NCI-H2196 treated with DMSO at 0.1 percent for 48 hours (cell line): ENCODE data around the gene KANSL1.

Experiments
- DNase-seq: peaks from one replicate; lab custom pipeline; 2025; ENCODE audit not compliant: unreplicated experiment; lab: John Stamatoyannopoulos, UW

KANSL1 gene

GRCh38 chr17:46141645-46142044 is 51.6 kb downstream of the KANSL1 start:
- DNase-seq = no peak

GRCh38 chr17:46140645-46141197 is 52.5 kb downstream of the KANSL1 start:
- no peak for DNase-seq

- no peak for DNase-seq
Observed at GRCh38 chr17:46139432-46140210, 53.6 kb downstream of the KANSL1 start.

- no peak for DNase-seq
Observed at GRCh38 chr17:46138473-46138872, 54.8 kb downstream of the KANSL1 start.

DNA sequence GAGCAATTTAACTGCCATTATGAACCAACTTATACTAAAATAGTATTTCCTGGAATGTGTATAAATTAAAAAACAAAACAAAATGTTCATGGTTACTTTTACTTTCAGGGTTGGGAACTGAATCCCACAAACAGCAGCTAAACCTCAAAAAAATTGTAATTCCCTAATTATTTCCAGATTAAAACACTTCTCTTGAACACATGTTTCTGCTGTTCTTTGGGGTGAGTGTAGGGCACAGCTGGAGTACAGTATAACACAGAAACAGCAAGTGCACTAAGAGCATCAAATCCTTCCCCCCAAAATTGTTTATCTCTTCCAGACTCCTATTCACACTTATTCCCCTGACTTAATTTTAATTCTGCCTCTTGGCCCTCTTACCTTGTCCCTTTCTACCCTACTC is 56.4 kb downstream of the KANSL1 start:
- no peak for DNase-seq

GRCh38 chr17:46135879-46136563 is 57.2 kb downstream of the KANSL1 start:
- no peak for DNase-seq

DNA sequence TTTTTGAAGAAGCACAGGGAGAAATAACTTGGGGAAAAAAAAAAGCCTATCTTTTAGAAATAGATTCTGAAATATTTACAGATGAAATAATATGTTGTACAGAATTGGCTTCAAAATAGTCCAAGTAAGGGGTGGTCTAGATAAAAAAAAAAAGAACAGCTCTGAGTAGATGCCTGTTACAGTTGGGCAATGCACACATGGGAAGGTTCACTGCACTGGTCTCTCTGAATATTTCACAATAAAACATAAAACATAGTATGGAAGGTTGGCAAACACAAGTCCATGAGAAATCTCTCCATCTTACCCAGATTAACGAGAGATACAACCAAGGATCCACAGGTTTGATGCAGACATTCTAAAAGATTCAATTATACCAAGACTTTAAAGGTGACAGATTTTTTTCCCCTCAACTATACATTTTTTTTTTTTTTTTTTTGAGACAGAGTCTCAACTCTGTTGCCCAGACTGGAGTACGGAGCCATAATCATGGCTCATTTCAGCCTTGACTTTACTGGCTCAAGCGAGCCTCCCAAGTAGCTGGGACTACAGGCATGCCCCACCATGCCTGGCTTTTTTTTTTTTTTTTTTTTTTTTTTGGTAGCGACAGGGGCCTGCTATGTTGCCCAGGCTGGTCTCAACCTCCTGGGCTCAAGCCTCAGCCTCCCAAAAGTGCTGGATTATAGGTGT is 58.0 kb downstream of the KANSL1 start:
- no peak for DNase-seq

GRCh38 chr17:46129302-46129701 is 63.9 kb downstream of the KANSL1 start:
- DNase-seq = no peak

DNA sequence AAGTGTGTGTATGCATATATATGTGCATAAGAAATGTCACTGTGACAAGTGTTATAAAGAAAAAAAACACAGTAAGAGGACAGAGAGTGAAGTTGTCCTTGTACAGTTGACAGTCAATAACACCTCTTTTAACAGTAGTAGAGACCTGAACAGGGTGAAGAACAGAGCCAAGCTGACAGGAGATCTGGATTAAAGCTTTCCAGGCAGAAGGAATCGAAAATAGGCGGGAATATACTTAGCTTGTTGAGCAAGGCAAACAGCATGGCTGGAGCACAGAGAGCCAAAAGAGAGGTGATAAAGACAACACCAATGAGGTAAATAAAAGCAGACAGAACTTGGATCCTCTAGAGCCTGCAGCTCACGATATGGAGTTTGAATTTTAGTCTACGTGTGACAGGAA is 64.8 kb downstream of the KANSL1 start:
- DNase-seq = no peak

DNA sequence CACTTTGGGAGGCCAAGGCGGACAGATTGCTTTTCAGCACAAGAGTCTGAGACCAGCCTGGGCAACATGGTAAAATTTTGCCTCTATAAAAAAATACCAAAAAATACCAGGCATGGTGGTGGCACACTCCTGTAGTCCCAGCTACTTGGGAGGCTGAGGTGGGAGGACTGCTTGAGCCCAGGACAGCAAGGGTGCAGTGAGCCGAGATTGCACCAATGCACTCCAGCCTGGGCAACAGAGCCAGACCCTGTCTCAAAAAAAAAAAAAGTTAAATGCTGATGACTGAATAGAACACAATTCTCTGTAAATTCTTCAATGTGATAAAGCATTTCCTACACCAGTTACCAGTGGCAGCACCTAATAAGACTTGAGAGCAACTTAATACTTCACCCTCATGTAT is 65.7 kb downstream of the KANSL1 start:
- DNase-seq = no peak

DNA sequence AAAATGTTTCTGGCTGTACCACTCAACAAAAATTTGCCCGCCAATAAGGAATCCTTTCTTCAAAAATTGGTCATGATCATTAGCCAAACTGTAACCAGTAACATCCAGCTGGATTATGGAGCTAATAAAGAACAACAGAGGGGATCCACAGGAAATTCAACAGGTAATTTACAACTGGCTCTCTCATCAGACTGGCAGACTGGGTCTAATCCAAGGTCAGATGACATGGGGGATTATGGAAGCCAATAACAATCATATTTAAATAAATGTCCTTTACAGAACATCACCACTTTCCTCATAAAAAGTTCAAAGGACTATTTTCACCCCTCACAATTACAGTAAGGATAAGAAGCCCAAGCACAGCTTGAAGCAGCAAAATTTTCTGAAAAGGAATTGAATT is 66.4 kb downstream of the KANSL1 start:
- no peak for DNase-seq

- DNase-seq = no peak
Observed at GRCh38 chr17:46125831-46126230, 67.4 kb downstream of the KANSL1 start.

DNA sequence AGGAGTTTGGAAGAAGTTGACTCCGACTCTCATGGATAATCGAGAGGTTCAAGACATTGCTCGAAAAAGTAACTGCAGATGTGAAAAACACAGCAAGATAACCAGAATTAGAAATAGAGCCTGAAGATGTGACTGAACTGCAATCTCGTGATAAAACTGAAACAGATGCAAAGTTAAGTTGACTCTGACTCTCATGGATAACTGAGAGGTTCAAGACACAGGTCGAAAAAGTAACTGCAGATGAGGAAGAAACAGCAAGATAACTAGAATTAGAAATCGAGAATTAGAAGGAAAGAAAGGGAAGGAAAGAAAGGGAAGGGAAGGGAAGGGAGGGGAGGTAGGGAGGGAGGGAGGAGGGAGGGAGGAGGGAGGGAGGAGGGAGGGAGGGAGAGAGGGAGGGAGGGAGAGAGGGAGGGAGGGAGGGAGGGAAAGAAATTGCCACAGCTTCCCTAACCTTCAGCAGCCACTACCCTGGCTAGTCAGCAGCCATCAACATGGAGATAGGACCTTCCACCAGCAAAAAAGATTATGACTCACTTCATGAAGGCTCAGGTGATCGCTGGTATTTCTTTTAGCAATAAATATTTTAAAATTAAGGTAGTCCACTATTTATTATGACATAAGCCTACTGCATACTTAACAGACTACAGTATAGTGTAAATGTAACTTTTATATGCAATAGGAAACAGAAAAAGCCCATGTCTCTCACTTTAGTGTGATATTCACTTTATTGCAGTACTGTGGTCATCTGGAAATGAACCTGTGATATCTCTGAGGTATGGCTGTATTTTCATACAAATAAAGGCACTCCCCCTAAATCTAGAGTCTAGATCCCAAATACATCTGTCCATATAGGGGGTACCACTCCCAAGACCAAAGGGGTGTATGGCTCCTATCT is 68.3 kb downstream of the KANSL1 start:
- no peak for DNase-seq

DNA sequence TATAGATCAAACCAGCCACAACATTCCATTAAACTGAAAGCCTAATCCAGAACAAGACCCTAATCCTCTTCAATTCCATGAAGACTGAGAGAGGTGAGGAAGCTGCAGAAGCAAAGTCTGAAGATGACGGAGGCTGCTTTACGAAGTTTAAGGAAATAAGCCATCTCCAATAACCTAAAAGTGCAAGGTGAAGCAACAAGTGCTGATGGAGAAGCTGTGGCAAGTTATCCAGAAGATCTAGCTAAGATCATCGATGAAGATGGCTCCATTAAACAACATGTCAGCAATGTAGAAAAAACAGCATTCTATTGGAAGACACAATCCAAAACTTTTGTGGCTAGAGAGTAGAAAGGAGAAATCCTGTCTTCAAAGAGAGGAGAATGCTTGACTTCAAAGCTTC is 69.6 kb downstream of the KANSL1 start:
- no peak for DNase-seq

- DNase-seq = no peak
Observed at GRCh38 chr17:46122486-46122871, 70.8 kb downstream of the KANSL1 start.

DNA sequence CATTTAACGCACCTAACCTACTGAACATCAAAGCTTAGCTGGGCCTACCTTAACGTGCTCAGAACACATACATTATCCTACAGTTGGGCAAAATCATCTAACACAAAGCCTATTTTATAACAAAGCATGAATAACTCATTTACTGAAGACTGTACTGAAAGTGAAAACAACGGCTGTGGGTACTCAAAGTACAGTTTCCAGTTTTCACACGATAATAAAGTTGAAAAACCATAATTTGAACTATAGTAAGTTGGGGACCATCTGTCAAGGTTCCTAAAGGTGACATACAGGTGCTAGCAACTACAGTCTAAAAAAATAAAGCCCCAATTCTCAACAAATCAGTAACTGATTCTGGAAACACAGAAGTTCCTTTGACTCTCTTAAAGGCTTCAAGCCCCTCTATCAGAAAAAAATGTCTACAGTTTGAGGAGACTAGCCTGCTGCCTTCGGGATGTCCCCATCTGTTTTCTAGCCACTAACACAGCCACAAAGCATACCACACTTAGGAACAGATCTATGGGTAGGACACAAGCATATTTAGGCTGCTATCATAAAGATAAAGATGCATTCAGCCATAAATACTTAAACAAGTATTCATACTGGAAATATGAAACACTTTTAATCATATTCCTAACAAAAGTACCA is 71.3 kb downstream of the KANSL1 start:
- DNase-seq = no peak

GRCh38 chr17:46121165-46121764 is 72.0 kb downstream of the KANSL1 start:
- no peak for DNase-seq

- DNase-seq = no peak
Observed at GRCh38 chr17:46120537-46120936, 72.7 kb downstream of the KANSL1 start.

DNA sequence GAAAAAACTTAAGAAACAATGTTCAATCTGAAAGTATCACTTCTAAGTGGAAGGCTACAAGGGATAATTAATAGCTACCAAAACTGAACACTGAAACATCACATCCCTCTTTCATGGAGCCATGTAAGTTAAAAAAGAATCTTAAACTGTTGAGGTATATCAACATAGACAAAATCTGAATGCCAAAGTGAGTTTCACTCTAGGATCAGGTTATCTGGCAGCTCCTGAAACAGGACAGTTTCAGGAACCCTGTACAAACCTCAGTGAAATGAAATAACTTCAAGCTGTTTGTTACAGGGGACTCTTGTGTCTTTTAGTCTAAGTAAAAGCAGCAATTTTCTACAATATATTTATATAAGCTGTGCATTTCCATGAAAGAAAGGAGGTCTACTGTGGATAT is 73.2 kb downstream of the KANSL1 start:
- DNase-seq = no peak

DNA sequence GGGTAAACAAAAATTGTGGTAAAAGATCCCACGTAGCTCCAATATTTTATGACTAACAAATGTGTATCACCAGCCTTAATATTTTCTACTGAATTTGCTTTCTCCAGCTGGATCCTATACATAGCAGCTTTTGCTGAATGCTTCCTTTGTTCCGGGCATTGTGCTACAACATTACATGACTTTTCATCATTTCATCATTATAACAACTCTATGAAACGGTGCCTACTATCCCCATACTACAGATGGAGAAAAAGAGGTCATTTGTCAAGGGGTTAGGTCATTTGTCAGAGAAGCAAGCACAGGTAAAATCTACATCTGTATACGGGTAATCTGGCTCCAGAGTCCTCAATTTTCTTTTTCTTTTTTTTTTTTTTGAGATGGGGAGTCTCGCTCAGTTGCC is 74.3 kb downstream of the KANSL1 start:
- no peak for DNase-seq
